Endothelial cell of hepatic sinusoid (primary cell): ENCODE measurements around the gene FLOT1.

ENCODE experiments used
- in situ Hi-C: cut with HindIII; loops from 2 replicates; pipeline ENCODE4 v1.10.0; 2017; ENCODE audit warnings: low sequenced_read_pairs

Gene FLOT1

DNA sequence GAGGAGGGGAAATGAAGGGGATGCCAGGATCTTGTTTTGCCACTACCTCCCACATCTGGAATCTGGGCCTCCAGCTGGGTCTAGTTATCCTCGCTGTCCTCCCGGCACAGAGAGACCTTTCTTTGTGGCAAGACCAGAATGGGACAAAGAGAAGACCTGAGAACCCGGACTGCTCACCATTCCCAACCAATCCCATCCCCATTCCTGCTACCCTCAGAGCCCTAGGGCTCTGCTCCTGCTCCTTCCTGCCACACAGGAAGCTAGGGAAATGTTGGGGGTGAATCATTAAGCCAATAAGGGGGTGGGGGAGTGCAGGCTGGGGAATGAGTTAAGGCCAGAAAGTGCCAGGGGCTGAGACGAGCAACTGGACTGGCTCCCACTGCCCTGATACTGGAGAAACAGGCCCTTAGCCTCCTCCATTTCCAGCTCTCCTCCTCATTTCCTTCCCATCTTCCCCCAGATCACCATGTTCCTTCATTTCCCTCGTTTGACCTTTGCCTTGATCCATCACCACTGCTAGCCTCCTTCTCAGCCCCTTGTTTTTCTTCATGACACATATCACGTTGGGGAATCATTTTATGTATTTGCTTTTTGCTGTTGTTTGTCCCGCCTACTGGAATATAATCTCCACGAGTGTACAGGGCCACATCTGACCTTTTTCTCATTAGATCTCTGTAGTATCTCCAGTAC, 6.5 kb upstream of the FLOT1 start:
- in situ Hi-C loops, result loop anchor here (25.0 kb wide), 1 partner anchor 138 kb away; the partner anchor contains the start of gene DDR1

- in situ Hi-C loops, result loop anchor here (25.0 kb wide), 1 partner anchor 139 kb away; the partner anchor contains the start of gene DDR1
Measured at GRCh38 chr6:30747902-30748769, 5.6 kb upstream of the FLOT1 start.

DNA sequence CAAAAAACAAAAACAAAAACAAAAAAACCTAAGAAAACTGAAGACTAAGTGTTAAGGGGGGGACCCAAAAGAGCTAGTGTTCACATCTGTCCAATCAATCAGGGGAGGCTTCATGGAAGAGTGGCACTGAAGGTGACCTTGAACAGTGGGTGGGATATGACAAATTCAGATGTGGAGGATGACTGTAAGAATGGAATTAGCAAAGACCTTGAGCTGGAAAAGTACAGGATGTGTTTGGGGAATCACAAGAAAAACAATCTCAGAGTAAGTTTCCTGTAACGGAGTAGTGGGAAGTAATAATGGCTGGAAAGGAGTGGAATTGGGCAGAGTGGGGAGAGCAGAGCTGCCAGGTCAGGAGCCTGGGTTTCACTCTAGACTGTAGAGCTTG, 4.8 kb upstream of the FLOT1 start:
- in situ Hi-C loops, result loop anchor here (25.0 kb wide), 1 partner anchor 140 kb away; the partner anchor contains the start of gene DDR1

DNA sequence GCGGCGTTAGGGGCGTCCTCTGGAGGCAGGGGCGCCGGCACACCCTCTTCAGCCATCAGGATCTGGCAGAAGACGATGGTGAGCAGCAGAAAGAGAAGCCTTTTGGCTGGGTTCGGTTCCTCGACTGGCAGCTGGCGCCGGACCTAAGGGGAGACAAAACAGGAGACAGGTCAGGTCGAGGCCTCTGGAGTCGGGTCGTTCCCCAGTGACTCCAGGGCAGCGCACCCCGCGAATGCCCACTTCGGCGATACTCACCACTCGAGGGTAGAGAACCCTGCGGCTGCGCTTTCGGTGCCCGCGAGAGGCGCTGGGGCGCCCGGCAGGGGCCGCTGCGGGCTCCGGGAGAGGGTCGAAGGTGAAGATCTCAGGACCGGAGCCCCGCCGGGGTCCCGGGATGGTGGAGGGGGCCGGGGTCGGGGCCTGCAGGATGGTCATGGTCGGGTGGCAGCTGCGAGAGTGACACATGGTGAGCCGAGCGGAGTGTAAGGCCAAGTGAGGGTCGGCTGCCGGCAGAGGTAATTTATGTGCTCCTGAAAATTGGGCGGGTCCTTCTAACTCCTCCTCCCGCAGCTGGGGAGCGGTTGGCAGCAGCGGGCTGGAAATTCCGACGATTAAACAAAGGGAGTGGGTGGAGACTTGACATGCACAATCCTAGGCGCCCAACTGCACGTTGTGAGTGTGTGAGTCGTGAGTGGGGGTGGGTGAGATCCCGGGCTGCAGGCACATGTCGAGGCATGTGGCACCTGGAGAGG, 1.7 kb upstream of the FLOT1 start, which contains the start of gene IER3:
TSS of gene IER3 (minus strand) at position 494 of the 752 bp plus-strand sequence. CDS start at position 465, 29 bp downstream.
- in situ Hi-C loops, result loop anchor here (5.0 to 25.0 kb wide), 3 partner anchors 38 to 143 kb away; partner anchors contain the start of gene DDR1

- in situ Hi-C loops, result loop anchor here (5.0 to 25.0 kb wide), 3 partner anchors 39 to 144 kb away; partner anchors contain the start of gene DDR1
Measured at GRCh38 chr6:30743099-30744053, 889 bp upstream of the FLOT1 start.

GRCh38 chr6:30741789-30742315, 635 bp downstream of the FLOT1 start:
- in situ Hi-C loops, result loop anchor here (5.0 to 25.0 kb wide), 3 partner anchors 40 to 145 kb away; partner anchors contain the start of gene DDR1

- in situ Hi-C loops, result loop anchor here (5.0 to 25.0 kb wide), 3 partner anchors 41 to 146 kb away; partner anchors contain the start of gene DDR1
Measured at GRCh38 chr6:30741063-30741779, 1.3 kb downstream of the FLOT1 start.

- in situ Hi-C loops, result loop anchor here (5.0 to 25.0 kb wide), 3 partner anchors 42 to 147 kb away; partner anchors contain the start of gene DDR1
Measured at GRCh38 chr6:30740540-30740870, 2.0 kb downstream of the FLOT1 start.

- in situ Hi-C loops, result loop anchor here (10.0 to 25.0 kb wide), 2 partner anchors 149 to 194 kb away; partner anchors contain the start of gene DDR1
Measured at GRCh38 chr6:30738532-30738931, 4.0 kb downstream of the FLOT1 start.

DNA sequence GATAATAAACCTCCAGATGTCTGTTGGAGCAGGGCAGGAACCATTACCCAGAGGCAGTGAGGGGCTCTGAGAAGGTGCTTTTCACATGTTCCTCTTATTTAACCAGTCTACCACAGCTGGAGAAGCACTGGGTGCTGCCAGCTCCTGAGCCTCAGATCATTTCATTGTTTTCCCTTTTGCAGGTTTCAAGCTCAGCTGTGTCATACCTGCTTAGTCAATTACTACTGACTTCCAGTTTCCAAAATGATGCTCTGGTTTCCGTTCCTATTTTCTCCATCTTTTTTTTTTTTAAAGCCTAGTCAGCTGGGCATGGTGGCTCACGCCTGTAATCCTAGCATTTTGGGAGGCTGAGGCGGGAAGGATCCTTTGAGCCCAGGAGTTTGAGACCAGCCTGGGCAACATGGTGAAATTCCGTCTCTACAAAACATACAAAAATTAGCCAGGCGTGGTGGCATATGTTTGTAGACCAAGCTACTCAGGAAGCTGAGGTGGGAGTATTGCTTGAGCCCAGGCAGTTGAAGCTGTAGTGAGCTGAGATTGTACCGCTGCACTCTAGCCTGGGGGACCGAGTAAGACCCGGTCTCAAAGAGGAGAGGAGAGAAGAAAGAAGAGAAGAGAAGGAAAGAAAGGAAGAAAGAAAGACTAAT, 6.7 kb downstream of the FLOT1 start:
- in situ Hi-C loops, result loop anchor here (10.0 to 25.0 kb wide), 2 partner anchors 152 to 191 kb away; partner anchors contain the start of gene DDR1

- in situ Hi-C loops, result loop anchor here (10.0 to 25.0 kb wide), 2 partner anchors 155 to 188 kb away; partner anchors contain the start of gene DDR1
Measured at GRCh38 chr6:30732237-30732943, 10.1 kb downstream of the FLOT1 start.

GRCh38 chr6:30730601-30731435, 11.7 kb downstream of the FLOT1 start:
- in situ Hi-C loops, result loop anchor here (10.0 to 25.0 kb wide), 2 partner anchors 156 to 186 kb away; partner anchors contain the start of gene DDR1

- in situ Hi-C loops, result loop anchor here (25.0 kb wide), 1 partner anchor 159 kb away; the partner anchor contains the start of gene DDR1
Measured at GRCh38 chr6:30727920-30728553, 14.4 kb downstream of the FLOT1 start.

GRCh38 chr6:30726506-30727413, 15.7 kb downstream of the FLOT1 start:
- in situ Hi-C loops, result loop anchor here (25.0 kb wide), 1 partner anchor 161 kb away; the partner anchor contains the start of gene DDR1
